Measurements from ENCODE around the gene DOC2B. TPM values are rescaled to one million over a fixed set of nuclear protein-coding genes. Genes with fewer than 3 reads are reported as not detected.

Gene DOC2B
- polyA plus RNA-seq, 1 donor from 2014 or later, result 4.8 TPM

- H2AFZ ChIP-seq (ENCODE audit: low read depth, low read length), result no peak overlapping the region
- no peaks in the 10 kb centered on the region for H3K9me3 ChIP-seq (ENCODE audit: low read length)
- H3K36me3 ChIP-seq (ENCODE audit: insufficient read depth, low read length), result no peaks in the 10 kb centered on the region
- no peak overlapping the region for H3K27ac ChIP-seq (ENCODE audit: low read length)
- no peak overlapping the region for H3K4me2 ChIP-seq (ENCODE audit: low read length)
- no peak overlapping the region for H3K9ac ChIP-seq (ENCODE audit: low read length)
- H3K9me2 ChIP-seq (ENCODE audit: insufficient read depth, low read length), result no peaks in the 10 kb centered on the region
- H3K27me3 ChIP-seq (ENCODE audit: insufficient read depth, low read depth, low read length), result no peaks in the 10 kb centered on the region
- TF ChIP-seq EP300 (conservative IDR thresholded peaks at IDR 0.05; ENCODE audit: poor library complexity, severe bottlenecking) (no peak), EZH2 (IDR thresholded peaks at IDR 0.05; ENCODE audit: borderline replicate concordance, insufficient read depth, low read length, poor library complexity, severe bottlenecking) (no peak), REST (IDR thresholded peaks at IDR 0.05; ENCODE audit: borderline replicate concordance) (no peak), MXI1 (conservative IDR thresholded peaks at IDR 0.05; ENCODE audit: poor library complexity, severe bottlenecking) (no peak), POLR2AphosphoS5 (IDR thresholded peaks at IDR 0.05) (no peak)
- no peak overlapping the region for H3K4me3 ChIP-seq (ENCODE audit: low read length)
- H4K20me1 ChIP-seq (ENCODE audit: insufficient read depth), result no peaks in the 10 kb centered on the region
- H3K79me2 ChIP-seq (replicated peaks; ENCODE audit: insufficient read depth, low read length), result no peaks in the 10 kb centered on the region
- H3F3A ChIP-seq (ENCODE audit: insufficient read depth, low read length, poor library complexity, severe bottlenecking), result no peaks in the 10 kb centered on the region
These were observed 13.6 kb upstream of the DOC2B start for GRCh38 chr17:194828-195602.

GRCh38 chr17:193841-194806 lies 12.7 kb upstream of the DOC2B start:
- TF ChIP-seq EP300 (conservative IDR thresholded peaks at IDR 0.05; ENCODE audit: poor library complexity, severe bottlenecking), result no peak
- Histone ChIP-seq H3K9me3 (ENCODE audit: low read length) (no peaks in the 10 kb centered on the region), H3K9ac (ENCODE audit: low read length) (no peak overlapping the region), H3K36me3 (ENCODE audit: insufficient read depth, low read length) (no peaks in the 10 kb centered on the region), H3F3A (ENCODE audit: insufficient read depth, low read length, poor library complexity, severe bottlenecking) (no peaks in the 10 kb centered on the region), H3K79me2 (replicated peaks; ENCODE audit: insufficient read depth, low read length) (no peaks in the 10 kb centered on the region), H3K9me2 (ENCODE audit: insufficient read depth, low read length) (no peaks in the 10 kb centered on the region), H4K20me1 (ENCODE audit: insufficient read depth) (no peaks in the 10 kb centered on the region), H3K27me3 (ENCODE audit: insufficient read depth, low read depth, low read length) (no peaks in the 10 kb centered on the region), H3K4me2 (ENCODE audit: low read length) (no peak overlapping the region), H3K27ac (ENCODE audit: low read length) (no peak overlapping the region), H2AFZ (ENCODE audit: low read depth, low read length) (no peak overlapping the region), H3K4me3 (ENCODE audit: low read length) (no peak overlapping the region)

GRCh38 chr17:193426-193810 lies 12.0 kb upstream of the DOC2B start:
- Histone ChIP-seq H3K9me3 (ENCODE audit: low read length) (no peaks in the 10 kb centered on the region), H3F3A (ENCODE audit: insufficient read depth, low read length, poor library complexity, severe bottlenecking) (no peaks in the 10 kb centered on the region), H3K9me2 (ENCODE audit: insufficient read depth, low read length) (no peaks in the 10 kb centered on the region), H3K36me3 (ENCODE audit: insufficient read depth, low read length) (no peaks in the 10 kb centered on the region), H3K9ac (ENCODE audit: low read length) (no peak overlapping the region), H3K27ac (ENCODE audit: low read length) (no peak overlapping the region), H2AFZ (ENCODE audit: low read depth, low read length) (no peak overlapping the region), H3K79me2 (replicated peaks; ENCODE audit: insufficient read depth, low read length) (no peaks in the 10 kb centered on the region), H3K4me2 (ENCODE audit: low read length) (no peak overlapping the region), H4K20me1 (ENCODE audit: insufficient read depth) (no peaks in the 10 kb centered on the region), H3K4me3 (ENCODE audit: low read length) (no peak overlapping the region), H3K27me3 (ENCODE audit: insufficient read depth, low read depth, low read length) (no peaks in the 10 kb centered on the region)
- TF ChIP-seq POLR2AphosphoS5 (IDR thresholded peaks at IDR 0.05) (no peak), SMC3 (conservative IDR thresholded peaks at IDR 0.05; ENCODE audit: poor library complexity) (no peak), EP300 (conservative IDR thresholded peaks at IDR 0.05; ENCODE audit: poor library complexity, severe bottlenecking) (no peak), RAD21 (conservative IDR thresholded peaks at IDR 0.05) (no peak), MXI1 (conservative IDR thresholded peaks at IDR 0.05; ENCODE audit: poor library complexity, severe bottlenecking) (no peak), EZH2 (IDR thresholded peaks at IDR 0.05; ENCODE audit: borderline replicate concordance, insufficient read depth, low read length, poor library complexity, severe bottlenecking) (no peak), REST (IDR thresholded peaks at IDR 0.05; ENCODE audit: borderline replicate concordance) (no peak), TAF1 (IDR thresholded peaks at IDR 0.05; ENCODE audit: low read depth) (no peak)
- TF ChIP-seq, protein P1, sequence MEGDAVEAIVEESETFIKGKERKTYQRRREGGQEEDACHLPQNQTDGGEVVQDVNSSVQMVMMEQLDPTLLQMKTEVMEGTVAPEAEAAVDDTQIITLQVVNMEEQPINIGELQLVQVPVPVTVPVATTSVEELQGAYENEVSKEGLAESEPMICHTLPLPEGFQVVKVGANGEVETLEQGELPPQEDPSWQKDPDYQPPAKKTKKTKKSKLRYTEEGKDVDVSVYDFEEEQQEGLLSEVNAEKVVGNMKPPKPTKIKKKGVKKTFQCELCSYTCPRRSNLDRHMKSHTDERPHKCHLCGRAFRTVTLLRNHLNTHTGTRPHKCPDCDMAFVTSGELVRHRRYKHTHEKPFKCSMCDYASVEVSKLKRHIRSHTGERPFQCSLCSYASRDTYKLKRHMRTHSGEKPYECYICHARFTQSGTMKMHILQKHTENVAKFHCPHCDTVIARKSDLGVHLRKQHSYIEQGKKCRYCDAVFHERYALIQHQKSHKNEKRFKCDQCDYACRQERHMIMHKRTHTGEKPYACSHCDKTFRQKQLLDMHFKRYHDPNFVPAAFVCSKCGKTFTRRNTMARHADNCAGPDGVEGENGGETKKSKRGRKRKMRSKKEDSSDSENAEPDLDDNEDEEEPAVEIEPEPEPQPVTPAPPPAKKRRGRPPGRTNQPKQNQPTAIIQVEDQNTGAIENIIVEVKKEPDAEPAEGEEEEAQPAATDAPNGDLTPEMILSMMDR (IDR thresholded peaks at IDR 0.05; ENCODE audit: poor library complexity, severe bottlenecking), result no peak

Measured in neural cell (in vitro differentiated cells).